Mucosa of rectum (tissue), 2 donors: Measurements from ENCODE around the gene ADAMTS1.
A peak's percentile ranks its signal among the peaks of the same experiment; 100 is the strongest.

Experiments
- H3K27ac ChIP-seq, 2 donors: one replicate each; pipeline ENCODE4 v1.7.0; 2013; ENCODE audit warnings: inconsistent platforms in 2 of 2, low read depth in 2 of 2, low read length in 2 of 2
- H3K27me3 ChIP-seq, 2 donors: one replicate each; pipeline ENCODE4 v1.7.0; 2013; ENCODE audit warnings: low read length in 2 of 2; ENCODE audit not compliant: control insufficient read depth in 2 of 2, insufficient read depth in 2 of 2
- H3K36me3 ChIP-seq, 2 donors: one replicate each; pipeline ENCODE4 v1.7.0; 2013; ENCODE audit warnings: low read length in 2 of 2; ENCODE audit not compliant: control insufficient read depth in 2 of 2, insufficient read depth in 2 of 2
- H3K4me1 ChIP-seq, 2 donors: one replicate each; pipeline ENCODE4 v1.7.0; 2013; ENCODE audit warnings: low read length in 2 of 2, mild to moderate bottlenecking in 1 of 2; ENCODE audit not compliant: control insufficient read depth in 2 of 2, insufficient read depth in 2 of 2
- H3K4me3 ChIP-seq, 2 donors: one replicate each; pipeline ENCODE4 v1.7.0; 2013; ENCODE audit warnings: low read length in 2 of 2
- H3K9ac ChIP-seq, 2 donors: one replicate each; pipeline ENCODE4 v1.7.0; 2013; ENCODE audit warnings: low read length in 2 of 2, low read depth in 1 of 2, mild to moderate bottlenecking in 1 of 2
- H3K9me3 ChIP-seq, 2 donors: one replicate each; pipeline ENCODE4 v1.7.0; 2013; ENCODE audit warnings: low read length in 2 of 2; ENCODE audit not compliant: control insufficient read depth in 2 of 2
- donor health status: healthy.
- donor health status: Normal muscosa, but diverticular disease.

The ADAMTS1 gene

GRCh38 chr21:26794597-26795411, 50.4 kb downstream of the ADAMTS1 start:
- no peaks in the 10 kb centered on the region for H3K4me1 ChIP-seq
- H3K27ac ChIP-seq: peak overlapping the region in 1 of 2 donors; percentile 46
- no peaks in the 10 kb centered on the region for H3K27me3 ChIP-seq
- H3K9ac ChIP-seq: no peak overlapping the region
- H3K9me3 ChIP-seq: peaks cover 0 to 2% of the 10 kb centered on the region in 2 donors
- no peaks in the 10 kb centered on the region for H3K36me3 ChIP-seq
- H3K4me3 ChIP-seq: no peak overlapping the region

DNA sequence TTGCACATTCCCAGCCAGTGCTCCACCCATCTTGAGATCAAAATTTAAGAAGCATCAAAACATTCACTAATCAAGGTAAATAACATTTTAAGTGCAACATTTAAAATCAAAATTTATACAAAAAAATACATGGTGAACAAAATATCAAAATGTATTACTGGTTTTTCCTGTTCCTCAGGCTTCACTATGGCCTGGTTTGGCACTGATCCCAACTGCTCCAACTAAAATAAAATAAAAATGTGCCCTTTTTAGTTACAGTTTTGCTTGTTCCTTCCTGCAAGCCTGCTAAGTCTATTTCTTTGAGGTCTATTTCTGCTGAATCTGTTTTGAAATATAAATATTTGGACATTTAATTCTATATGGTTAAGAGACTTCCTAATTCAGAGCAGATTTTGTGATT, 54.9 kb downstream of the ADAMTS1 start:
- no peaks in the 10 kb centered on the region for H3K9me3 ChIP-seq
- H3K4me3 ChIP-seq: no peak overlapping the region
- no peaks in the 10 kb centered on the region for H3K4me1 ChIP-seq
- H3K9ac ChIP-seq: no peak overlapping the region
- no peak overlapping the region for H3K27ac ChIP-seq
- no peaks in the 10 kb centered on the region for H3K27me3 ChIP-seq
- no peaks in the 10 kb centered on the region for H3K36me3 ChIP-seq

- H3K9me3 ChIP-seq: no peaks in the 10 kb centered on the region
- no peaks in the 10 kb centered on the region for H3K27me3 ChIP-seq
- H3K36me3 ChIP-seq: no peaks in the 10 kb centered on the region
- peak overlapping the region; percentile 49 to 65 for H3K27ac ChIP-seq
- H3K4me3 ChIP-seq: no peak overlapping the region
- H3K4me1 ChIP-seq: no peaks in the 10 kb centered on the region
- no peak overlapping the region for H3K9ac ChIP-seq
These were observed 56.4 kb downstream of the ADAMTS1 start for GRCh38 chr21:26788790-26789189.
